HFFc6 (cell line): Measurements from ENCODE around the gene POPDC3. TPM values are rescaled to one million over a fixed set of nuclear protein-coding genes. Genes with fewer than 3 reads are reported as not detected.

ENCODE experiments used
- DNase-seq: peaks from one replicate; pipeline ENCODE4 v3.0.0-alpha.2; 2018
- H3K27ac Mint-ChIP-seq: 2 replicates; pipeline ENCODE4 v1.8.0; 2020; ENCODE audit warnings: mild to moderate bottlenecking, mixed read lengths
- H3K27me3 Mint-ChIP-seq: 2 replicates; pipeline ENCODE4 v1.8.0; 2021; ENCODE audit warnings: mild to moderate bottlenecking, moderate library complexity, mixed read lengths; ENCODE audit not compliant: insufficient read depth
- H3K36me3 Mint-ChIP-seq: 2 replicates; pipeline ENCODE4 v1.8.0; 2021; ENCODE audit warnings: low read depth, mixed read lengths
- H3K4me1 Mint-ChIP-seq: 2 replicates; pipeline ENCODE4 v1.8.0; 2020; ENCODE audit warnings: low read depth, mixed read lengths
- H3K4me3 Mint-ChIP-seq: 2 replicates; pipeline ENCODE4 v1.8.0; 2020; ENCODE audit warnings: mild to moderate bottlenecking, moderate library complexity, mixed read lengths
- H3K9me3 Mint-ChIP-seq: 2 replicates; pipeline ENCODE4 v1.8.0; 2020; ENCODE audit warnings: mild to moderate bottlenecking, mixed read lengths
- total RNA-seq, 6 experiments: library from RNA; stranded (reverse); fragmentation: NEBNext Ultra II Directional; extraction: Animal tissue kit (Norgen Biotek cat#: 25700); gene quantifications; 2 replicates in 1 of 6; 3 replicates in 5 of 6; pipeline ENCODE4 v1.2.3, GENCODE V29; 2021
- TF ChIP-seq, protein P1 (sequence below): fragments of 200-600 bp; sonication (generic); IDR thresholded peaks from 2 replicates; pipeline ENCODE4 v1.5.0; 2021; ENCODE audit warnings: antibody characterized with exemption, mild to moderate bottlenecking

The POPDC3 gene
- total RNA-seq, 6 experiments from 2014 or later, result 15.4 to 24.1 (median 21.2) TPM

DNA sequence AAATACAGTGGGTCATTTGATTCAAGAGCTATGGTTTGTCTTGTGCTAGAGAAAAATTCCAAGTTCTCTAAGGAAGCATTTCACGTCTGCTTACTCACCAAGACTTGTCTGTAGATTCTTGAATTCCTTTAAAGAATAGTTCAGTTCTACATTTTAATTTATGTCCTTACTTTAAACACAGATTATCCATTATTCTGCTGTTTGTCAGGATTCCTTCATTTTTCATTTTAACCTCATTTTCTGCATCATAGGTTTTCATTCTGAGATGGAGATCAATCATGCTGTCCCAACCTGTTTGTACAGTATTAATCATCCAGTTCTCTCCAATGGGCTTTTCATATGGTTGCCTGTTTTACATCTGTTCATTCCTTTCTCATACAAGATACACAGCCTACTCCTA is 24.5 kb upstream of the POPDC3 start:
- TF ChIP-seq, protein P1, sequence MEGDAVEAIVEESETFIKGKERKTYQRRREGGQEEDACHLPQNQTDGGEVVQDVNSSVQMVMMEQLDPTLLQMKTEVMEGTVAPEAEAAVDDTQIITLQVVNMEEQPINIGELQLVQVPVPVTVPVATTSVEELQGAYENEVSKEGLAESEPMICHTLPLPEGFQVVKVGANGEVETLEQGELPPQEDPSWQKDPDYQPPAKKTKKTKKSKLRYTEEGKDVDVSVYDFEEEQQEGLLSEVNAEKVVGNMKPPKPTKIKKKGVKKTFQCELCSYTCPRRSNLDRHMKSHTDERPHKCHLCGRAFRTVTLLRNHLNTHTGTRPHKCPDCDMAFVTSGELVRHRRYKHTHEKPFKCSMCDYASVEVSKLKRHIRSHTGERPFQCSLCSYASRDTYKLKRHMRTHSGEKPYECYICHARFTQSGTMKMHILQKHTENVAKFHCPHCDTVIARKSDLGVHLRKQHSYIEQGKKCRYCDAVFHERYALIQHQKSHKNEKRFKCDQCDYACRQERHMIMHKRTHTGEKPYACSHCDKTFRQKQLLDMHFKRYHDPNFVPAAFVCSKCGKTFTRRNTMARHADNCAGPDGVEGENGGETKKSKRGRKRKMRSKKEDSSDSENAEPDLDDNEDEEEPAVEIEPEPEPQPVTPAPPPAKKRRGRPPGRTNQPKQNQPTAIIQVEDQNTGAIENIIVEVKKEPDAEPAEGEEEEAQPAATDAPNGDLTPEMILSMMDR, result no peak
- Mint-ChIP-seq H3K27me3 (no peaks in the 10 kb centered on the region), H3K9me3 (no peaks in the 10 kb centered on the region), H3K4me3 (no peak overlapping the region), H3K4me1 (peaks cover 26% of the 10 kb centered on the region), H3K36me3 (no peaks in the 10 kb centered on the region), H3K27ac (no peak overlapping the region)
- no peak for DNase-seq

DNA sequence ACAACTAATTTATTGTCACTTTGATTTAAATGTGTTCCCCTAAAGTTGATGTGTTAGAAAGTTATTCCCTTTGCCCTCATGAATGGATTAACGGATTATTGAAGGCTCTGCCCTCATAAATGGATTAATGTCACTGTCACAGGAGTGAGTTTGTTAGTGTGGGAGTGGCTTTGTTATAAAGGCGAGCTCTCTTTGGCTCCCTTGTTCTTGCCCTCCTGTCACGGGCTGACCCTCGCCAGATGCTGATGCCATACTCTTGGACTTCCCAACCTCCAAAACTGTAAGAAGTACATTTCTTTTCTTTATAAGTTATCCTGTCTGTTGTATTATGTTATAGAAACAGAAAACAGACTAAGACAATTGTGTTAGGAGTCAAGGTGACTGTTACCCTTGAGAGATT is 22.7 kb upstream of the POPDC3 start:
- H3K4me1 Mint-ChIP-seq, result peaks cover 19% of the 10 kb centered on the region
- no peak overlapping the region for H3K27ac Mint-ChIP-seq
- no peaks in the 10 kb centered on the region for H3K9me3 Mint-ChIP-seq
- H3K4me3 Mint-ChIP-seq, result no peak overlapping the region
- DNase-seq, result no peak
- TF ChIP-seq, protein P1, result no peak
- H3K27me3 Mint-ChIP-seq, result no peaks in the 10 kb centered on the region
- no peaks in the 10 kb centered on the region for H3K36me3 Mint-ChIP-seq

DNA sequence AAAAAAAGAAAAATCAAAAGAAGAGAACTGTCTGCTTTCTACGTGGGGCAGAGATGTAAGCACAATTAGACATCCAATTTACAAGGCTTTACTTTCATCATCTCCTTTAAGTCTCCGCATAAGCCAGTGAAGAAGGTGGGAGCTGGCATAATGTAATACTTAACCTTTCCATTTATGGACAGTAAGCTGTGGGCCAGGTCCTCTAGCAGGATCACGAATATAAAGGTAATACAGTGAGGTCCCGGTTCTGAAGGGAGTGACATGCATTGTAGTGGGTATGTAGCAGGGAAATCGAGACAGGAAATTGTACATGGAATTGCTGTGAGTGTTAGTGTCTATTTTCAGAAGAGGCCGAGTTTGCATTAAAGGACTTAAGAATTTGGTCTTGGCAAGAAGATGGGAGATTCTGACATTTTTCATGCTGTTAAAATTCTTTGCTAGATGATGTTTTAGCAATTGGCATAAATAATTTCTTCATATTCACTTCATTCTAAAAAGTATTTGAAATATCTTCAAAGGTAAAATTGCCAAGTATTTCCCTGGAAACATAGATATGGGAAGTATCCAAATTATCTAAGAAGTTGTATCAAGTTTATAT is 20.4 kb upstream of the POPDC3 start:
- Mint-ChIP-seq H3K27me3 (no peaks in the 10 kb centered on the region; the same call in 1 of the 2 replicates), H3K36me3 (no peaks in the 10 kb centered on the region; the same call in 1 of the 2 replicates), H3K4me3 (no peak overlapping the region), H3K4me1 (peaks cover 24% of the 10 kb centered on the region), H3K9me3 (peaks cover 10% of the 10 kb centered on the region; the same call in 1 of the 2 replicates), H3K27ac (no peak overlapping the region)
- TF ChIP-seq, protein P1, result no peak
- DNase-seq, result no peak

DNA sequence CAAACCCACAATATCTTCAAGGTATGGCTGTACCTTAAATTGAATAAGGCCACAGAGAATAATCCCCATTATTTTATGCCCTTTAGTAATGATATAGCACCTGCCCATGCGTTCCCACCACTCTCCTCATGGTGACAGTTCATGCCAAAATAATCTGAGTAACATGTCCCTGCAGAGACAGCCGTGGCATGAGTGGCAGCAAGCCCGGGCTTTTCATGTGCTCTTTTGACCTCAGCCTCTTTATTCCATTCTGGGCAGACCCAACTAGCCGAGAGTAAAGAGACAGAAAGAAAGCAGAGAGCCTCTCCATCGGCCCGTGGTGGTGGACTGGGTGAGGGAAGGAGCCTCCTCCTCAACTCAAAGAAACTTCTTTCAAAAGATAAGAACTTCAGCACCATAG is 19.9 kb upstream of the POPDC3 start:
- no peak for DNase-seq
- no peaks in the 10 kb centered on the region; the same call in 1 of the 2 replicates for H3K36me3 Mint-ChIP-seq

DNA sequence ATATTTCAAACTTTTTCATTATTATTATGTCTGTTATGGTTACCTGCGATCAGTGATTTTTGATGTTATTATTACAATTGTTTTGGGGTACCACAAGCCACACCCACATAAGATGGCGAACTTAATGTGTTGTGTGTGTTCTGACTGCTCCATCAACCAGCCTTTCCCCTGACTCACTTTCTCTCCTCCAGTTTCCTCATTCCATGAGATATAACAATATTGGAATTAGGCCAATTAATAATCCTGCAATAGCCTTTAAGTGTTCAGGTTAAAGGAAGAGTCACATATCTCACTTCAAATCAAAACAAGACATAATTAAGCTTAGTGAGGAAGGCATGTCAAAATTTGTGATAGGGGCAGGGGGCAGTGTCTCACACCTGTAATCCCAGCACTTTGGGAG is 16.3 kb upstream of the POPDC3 start:
- peaks cover 10% of the 10 kb centered on the region; the same call in 1 of the 2 replicates for H3K9me3 Mint-ChIP-seq
- H3K36me3 Mint-ChIP-seq, result no peaks in the 10 kb centered on the region; the same call in 1 of the 2 replicates
- peak; percentile 7 for DNase-seq
- no peak overlapping the region for H3K27ac Mint-ChIP-seq
- no peaks in the 10 kb centered on the region; the same call in 1 of the 2 replicates for H3K27me3 Mint-ChIP-seq
- no peak overlapping the region for H3K4me3 Mint-ChIP-seq
- peaks cover 45% of the 10 kb centered on the region for H3K4me1 Mint-ChIP-seq
- TF ChIP-seq, protein P1, result no peak

More for the DNA sequence above, 19.9 kb upstream of the POPDC3 start:
- no peaks in the 10 kb centered on the region; the same call in 1 of the 2 replicates for H3K27me3 Mint-ChIP-seq
- H3K4me3 Mint-ChIP-seq, result no peak overlapping the region
- peaks cover 21% of the 10 kb centered on the region for H3K4me1 Mint-ChIP-seq
- TF ChIP-seq, protein P1, result no peak
- peaks cover 10% of the 10 kb centered on the region; the same call in 1 of the 2 replicates for H3K9me3 Mint-ChIP-seq
- H3K27ac Mint-ChIP-seq, result no peak overlapping the region
